SJSA1 (cell line): Measurements from ENCODE around the gene GPR162. TPM values are rescaled to one million over a fixed set of nuclear protein-coding genes. Genes with fewer than 3 reads are reported as not detected.

Source experiments
- DNase-seq, 2 experiments: peaks; one replicate each; pipeline ENCODE4 v3.0.0-alpha.2; 2015 to 2020; ENCODE audit warnings: low spot score in 2 of 2, low read depth in 1 of 2
- H3K27ac ChIP-seq: fragments of 250-450 bp; sonication (Bioruptor Pico); 2 replicates; pipeline ENCODE4 v1.5.1; 2020; ENCODE audit warnings: mild to moderate bottlenecking, moderate library complexity
- H3K27me3 ChIP-seq: fragments of 250-450 bp; sonication (Bioruptor Pico); replicated peaks from 2 replicates; pipeline ENCODE4 v1.5.1; 2020; ENCODE audit warnings: mild to moderate bottlenecking, moderate library complexity
- H3K36me3 ChIP-seq: fragments of 250-450 bp; sonication (Bioruptor Pico); 2 replicates; pipeline ENCODE4 v1.5.1; 2020; ENCODE audit warnings: mild to moderate bottlenecking
- H3K4me1 ChIP-seq: fragments of 250-450 bp; sonication (Bioruptor Pico); replicated peaks from 2 replicates; pipeline ENCODE4 v1.6.1; 2021; ENCODE audit warnings: mild to moderate bottlenecking
- H3K4me3 ChIP-seq: fragments of 250-450 bp; sonication (Bioruptor Pico); 2 replicates; pipeline ENCODE4 v1.5.1; 2020; ENCODE audit warnings: mild to moderate bottlenecking
- H3K9me3 ChIP-seq: fragments of 250-450 bp; sonication (Bioruptor Pico); replicated peaks from 2 replicates; pipeline ENCODE4 v1.5.1; 2020; ENCODE audit warnings: mild to moderate bottlenecking
- total RNA-seq: library from RNA; depleted of rRNA; stranded (reverse); fragments of >200 nt; shearing (Covaris generic); gene quantifications from 2 replicates; pipeline ENCODE4 v1.2.3, GENCODE V29; 2014

GPR162 gene
- total RNA-seq, 1 experiment from 2014 or later, result 0.16 TPM

DNA sequence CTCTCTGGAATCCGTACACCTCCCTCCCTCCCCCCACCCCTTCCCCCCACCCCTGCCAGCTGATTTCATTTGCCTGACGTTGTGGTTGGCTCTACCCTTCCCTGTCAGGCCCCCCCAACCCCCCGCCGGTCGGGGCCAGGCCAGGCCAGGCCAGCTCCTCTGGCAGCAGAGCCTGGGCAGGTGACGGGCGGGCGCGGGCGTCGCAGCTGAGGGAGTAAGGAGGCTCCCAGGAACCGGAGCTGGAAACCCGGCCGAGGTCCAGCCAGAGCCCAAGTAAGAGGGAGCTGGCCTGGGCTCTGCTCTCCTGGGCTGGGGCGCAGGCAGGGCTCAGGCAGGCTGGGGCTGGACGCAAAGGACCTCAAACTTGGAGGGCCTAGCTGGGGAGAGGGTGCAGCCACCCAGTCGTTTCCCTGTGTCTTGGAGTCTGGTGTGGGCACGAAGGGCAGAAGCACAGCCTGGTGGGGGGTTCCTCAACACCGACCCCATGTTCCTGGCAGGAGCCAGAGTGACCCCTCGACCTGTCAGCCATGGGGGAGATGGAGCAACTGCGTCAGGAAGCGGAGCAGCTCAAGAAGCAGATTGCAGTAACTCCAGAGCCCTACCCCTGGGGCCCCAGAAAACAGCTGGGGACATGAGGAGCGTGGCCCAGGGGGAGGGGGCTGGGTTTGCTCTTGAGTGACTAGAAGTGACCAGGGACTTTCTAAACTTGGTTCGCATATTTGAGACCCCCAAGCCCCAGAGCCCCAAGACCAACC, 19.3 kb downstream of the GPR162 start, which contains the start of gene GNB3:
Gene GNB3 (plus strand): TSS at position 165 of the 755 bp plus-strand sequence. CDS start 363 bp downstream, at position 528.
- Histone ChIP-seq H3K27me3 (peaks cover 15% of the 10 kb centered on the region), H3K4me1 (no peaks in the 10 kb centered on the region), H3K4me3 (no peak within 1 kb of the TSS), H3K9me3 (no peaks in the 10 kb centered on the region; the same call in 1 of the 2 replicates), H3K27ac (no peak within 1 kb of the TSS), H3K36me3 (peaks cover 11% of the 10 kb centered on the region)
- DNase-seq, result no peak

- Histone ChIP-seq H3K27me3 (peaks cover 12% of the 10 kb centered on the region; the same call in 1 of the 2 replicates), H3K4me1 (no peaks in the 10 kb centered on the region), H3K4me3 (no peak overlapping the region), H3K9me3 (no peaks in the 10 kb centered on the region; the same call in 1 of the 2 replicates), H3K27ac (no peak overlapping the region), H3K36me3 (peaks cover 22% of the 10 kb centered on the region)
- no peak for DNase-seq
These were observed 20.5 kb downstream of the GPR162 start for GRCh38 chr12:6842075-6842474.

DNA sequence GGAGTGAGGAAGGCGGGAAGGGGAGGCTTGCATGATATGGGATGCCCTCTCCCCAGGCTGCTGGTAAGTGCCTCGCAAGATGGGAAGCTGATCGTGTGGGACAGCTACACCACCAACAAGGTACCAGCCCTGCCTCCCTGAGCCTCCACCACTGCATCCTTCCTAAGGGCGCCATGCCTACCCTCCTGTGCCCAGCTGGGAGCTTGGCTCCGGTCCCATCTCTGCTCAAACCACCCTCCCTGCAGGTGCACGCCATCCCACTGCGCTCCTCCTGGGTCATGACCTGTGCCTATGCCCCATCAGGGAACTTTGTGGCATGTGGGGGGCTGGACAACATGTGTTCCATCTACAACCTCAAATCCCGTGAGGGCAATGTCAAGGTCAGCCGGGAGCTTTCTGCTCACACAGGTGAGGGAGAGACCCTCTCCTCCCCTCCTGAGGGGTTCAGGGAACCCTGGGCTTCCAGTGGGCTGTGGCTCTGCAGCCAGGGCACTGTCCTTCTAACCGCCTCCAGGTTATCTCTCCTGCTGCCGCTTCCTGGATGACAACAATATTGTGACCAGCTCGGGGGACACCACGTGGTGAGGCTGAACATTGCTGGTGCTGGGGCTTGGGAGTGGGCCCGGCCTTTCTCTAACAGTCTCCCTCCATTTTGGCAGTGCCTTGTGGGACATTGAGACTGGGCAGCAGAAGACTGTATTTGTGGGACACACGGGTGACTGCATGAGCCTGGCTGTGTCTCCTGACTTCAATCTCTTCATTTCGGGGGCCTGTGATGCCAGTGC, 21.7 kb downstream of the GPR162 start:
- DNase-seq, result peak in 1 of 2 experiments; percentile 25
- Histone ChIP-seq H3K27me3 (peaks cover 10% of the 10 kb centered on the region; the same call in 1 of the 2 replicates), H3K27ac (no peak overlapping the region), H3K9me3 (no peaks in the 10 kb centered on the region; the same call in 1 of the 2 replicates), H3K4me3 (no peak overlapping the region), H3K4me1 (no peaks in the 10 kb centered on the region), H3K36me3 (peaks cover 34% of the 10 kb centered on the region)

GRCh38 chr12:6845395-6845794, 23.8 kb downstream of the GPR162 start:
- Histone ChIP-seq H3K9me3 (no peaks in the 10 kb centered on the region; the same call in 1 of the 2 replicates), H3K27ac (no peak overlapping the region), H3K4me3 (no peak overlapping the region), H3K4me1 (peaks cover 6% of the 10 kb centered on the region), H3K36me3 (peaks cover 55% of the 10 kb centered on the region), H3K27me3 (no peaks in the 10 kb centered on the region; the same call in 1 of the 2 replicates)
- no peak for DNase-seq

DNA sequence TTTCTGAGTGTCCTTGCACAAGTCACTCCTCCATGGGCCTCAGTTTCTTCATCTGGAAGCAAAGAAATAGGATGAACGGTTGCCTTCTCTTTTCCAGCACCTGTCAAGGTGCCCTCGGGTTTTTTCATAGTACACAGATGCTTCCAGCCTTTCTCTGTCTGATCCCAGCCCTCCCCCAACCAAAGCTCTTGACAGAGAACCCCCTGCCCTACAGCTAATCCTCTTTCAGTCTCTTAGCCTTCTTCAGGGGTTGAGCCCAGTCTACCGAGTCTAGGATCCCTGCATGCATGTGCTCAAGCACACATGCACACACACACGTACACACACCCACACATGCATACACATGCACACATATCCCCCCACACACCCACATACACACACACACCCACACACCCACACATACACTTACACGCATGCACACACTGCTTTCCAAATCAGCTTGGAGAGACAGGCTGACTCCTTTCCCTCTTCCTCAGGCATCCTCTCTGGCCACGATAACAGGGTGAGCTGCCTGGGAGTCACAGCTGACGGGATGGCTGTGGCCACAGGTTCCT, 24.8 kb downstream of the GPR162 start:
- Histone ChIP-seq H3K9me3 (no peaks in the 10 kb centered on the region; the same call in 1 of the 2 replicates), H3K36me3 (peaks cover 61% of the 10 kb centered on the region), H3K4me3 (no peak overlapping the region), H3K4me1 (peaks cover 9% of the 10 kb centered on the region), H3K27ac (no peak overlapping the region), H3K27me3 (no peaks in the 10 kb centered on the region; the same call in 1 of the 2 replicates)
- no peak for DNase-seq

GRCh38 chr12:6847676-6848075, 26.1 kb downstream of the GPR162 start:
- Histone ChIP-seq H3K4me1 (peaks cover 9% of the 10 kb centered on the region), H3K9me3 (no peaks in the 10 kb centered on the region; the same call in 1 of the 2 replicates), H3K36me3 (peaks cover 61% of the 10 kb centered on the region), H3K4me3 (no peak overlapping the region), H3K27ac (no peak overlapping the region), H3K27me3 (no peaks in the 10 kb centered on the region; the same call in 1 of the 2 replicates)
- no peak for DNase-seq

DNA sequence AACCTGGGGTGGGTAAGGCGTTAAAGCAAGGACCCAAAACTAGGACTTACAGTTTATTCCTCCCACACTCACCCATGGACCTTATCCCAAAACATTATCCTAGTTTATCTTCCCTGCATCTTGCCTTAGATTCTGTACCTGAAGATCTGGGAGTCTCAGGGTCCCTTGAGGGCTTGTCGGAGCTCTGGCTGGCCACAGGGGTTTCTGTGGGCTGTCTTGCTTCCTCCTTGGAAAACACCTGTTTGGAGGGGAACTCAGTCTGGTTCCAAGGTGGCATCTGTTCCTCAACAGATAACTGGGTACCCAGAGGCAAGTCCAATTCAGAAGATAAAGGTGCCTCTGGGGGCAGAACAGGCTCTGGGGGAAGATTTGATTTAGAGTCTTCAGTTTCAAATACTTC, 27.8 kb downstream of the GPR162 start:
- Histone ChIP-seq H3K27me3 (no peaks in the 10 kb centered on the region), H3K4me3 (no peak overlapping the region), H3K4me1 (peaks cover 19% of the 10 kb centered on the region), H3K9me3 (no peaks in the 10 kb centered on the region), H3K36me3 (peaks cover 74% of the 10 kb centered on the region), H3K27ac (no peak overlapping the region)
- DNase-seq, result no peak

DNA sequence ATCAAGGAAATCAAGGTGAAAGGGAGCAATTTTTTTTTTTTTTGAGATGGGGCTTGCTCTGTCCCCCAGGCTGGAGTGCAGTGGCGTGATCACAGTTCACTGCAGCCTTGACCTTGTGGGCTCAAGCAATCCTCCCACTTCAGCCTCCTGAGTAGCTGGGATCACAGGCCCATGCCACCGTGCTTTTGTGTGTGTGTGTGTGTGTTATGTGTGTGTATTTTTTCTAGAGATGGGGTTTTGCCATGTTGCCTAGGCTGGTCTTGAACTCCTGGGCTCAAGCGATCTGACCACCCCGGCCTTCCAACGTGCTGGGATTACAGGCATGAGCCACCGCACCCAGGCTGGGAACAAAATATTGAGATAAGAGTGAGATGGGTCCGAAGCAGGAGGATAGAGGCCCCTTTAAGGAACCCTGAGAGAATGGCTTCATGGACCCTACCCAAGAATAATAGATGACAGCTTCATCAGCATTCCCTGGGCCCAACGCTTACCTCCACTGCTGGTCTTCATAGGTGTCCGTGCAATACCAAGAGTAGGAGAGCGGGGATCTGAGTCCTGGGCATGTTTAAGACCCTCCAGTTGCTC, 28.4 kb downstream of the GPR162 start:
- DNase-seq, result no peak
- no peaks in the 10 kb centered on the region for H3K27me3 ChIP-seq
- peak overlapping the region; percentile 95; the same call in 1 of the 2 replicates for H3K27ac ChIP-seq
- no peaks in the 10 kb centered on the region for H3K9me3 ChIP-seq
- H3K4me1 ChIP-seq, result peaks cover 19% of the 10 kb centered on the region
- peak overlapping the region; percentile 71 for H3K4me3 ChIP-seq
- peaks cover 73% of the 10 kb centered on the region for H3K36me3 ChIP-seq

- Histone ChIP-seq H3K27me3 (no peaks in the 10 kb centered on the region), H3K36me3 (peaks cover 75% of the 10 kb centered on the region), H3K9me3 (no peaks in the 10 kb centered on the region), H3K4me1 (peaks cover 19% of the 10 kb centered on the region), H3K4me3 (peak overlapping the region; percentile 71), H3K27ac (peak overlapping the region; percentile 95)
- peak in 1 of 2 experiments; percentile 21 for DNase-seq
These were observed 29.2 kb downstream of the GPR162 start for GRCh38 chr12:6850796-6851152.

- peaks cover 75% of the 10 kb centered on the region for H3K36me3 ChIP-seq
- peaks cover 19% of the 10 kb centered on the region for H3K4me1 ChIP-seq
- H3K27me3 ChIP-seq, result no peaks in the 10 kb centered on the region
- H3K27ac ChIP-seq, result peak within 1 kb of the TSS; percentile 95
- H3K4me3 ChIP-seq, result peak within 1 kb of the TSS; percentile 71
- no peaks in the 10 kb centered on the region for H3K9me3 ChIP-seq
- peak; percentile 99 for DNase-seq
These were observed 29.7 kb downstream of the GPR162 start, which contains the start of gene CDCA3 for GRCh38 chr12:6851153-6851920. TSS of gene CDCA3 (minus strand) at chr12:6851286. CDS start at chr12:6850952, 334 bp downstream.

DNA sequence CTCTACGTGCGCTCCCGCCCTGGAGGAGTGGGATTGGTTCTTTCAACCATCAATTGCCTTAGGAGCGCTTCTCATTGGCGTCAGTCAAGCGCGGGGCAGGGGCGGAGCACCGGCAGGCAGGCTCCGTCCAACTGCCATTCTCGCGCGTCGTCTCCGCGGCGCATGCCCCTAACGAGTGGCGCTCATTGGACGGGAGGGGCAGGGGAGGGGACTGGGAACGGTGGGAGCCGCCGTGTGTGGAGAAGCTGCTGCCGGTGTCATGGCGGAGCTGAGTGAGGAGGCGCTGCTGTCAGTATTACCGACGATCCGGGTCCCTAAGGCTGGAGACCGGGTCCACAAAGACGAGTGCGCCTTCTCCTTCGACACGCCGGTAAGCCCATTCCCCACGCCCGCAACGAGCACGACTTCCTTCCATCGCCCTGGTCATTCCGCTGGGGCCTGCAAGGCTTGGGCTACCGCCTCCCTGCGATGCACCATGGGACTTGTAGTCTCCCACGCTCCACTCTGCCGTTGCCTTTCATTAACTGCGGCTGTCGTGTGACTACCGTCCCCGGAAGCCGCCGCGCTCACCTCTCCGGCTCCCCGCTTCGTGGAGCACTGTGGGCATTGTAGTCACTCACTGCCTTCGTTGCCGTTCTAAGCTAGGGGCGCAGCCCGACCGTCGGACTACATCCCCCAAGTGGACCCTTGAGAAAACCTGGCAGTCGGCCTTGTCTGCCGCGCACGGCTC, 30.5 kb downstream of the GPR162 start, which contains the start of gene USP5:
Gene USP5 (plus strand): TSS at position 230 of the 730 bp plus-strand sequence. CDS start 30 bp downstream, at position 260.
- peak; percentile 99 to 100 for DNase-seq
- no peaks in the 10 kb centered on the region for H3K9me3 ChIP-seq
- H3K4me1 ChIP-seq, result peaks cover 19% of the 10 kb centered on the region
- peak within 1 kb of the TSS; percentile 71 for H3K4me3 ChIP-seq
- no peaks in the 10 kb centered on the region for H3K27me3 ChIP-seq
- H3K36me3 ChIP-seq, result peaks cover 75% of the 10 kb centered on the region
- peak within 1 kb of the TSS; percentile 95 for H3K27ac ChIP-seq
